MM.1S (cell line): Measurements from ENCODE around the gene RAB5A.

Experiments
- DNase-seq: peaks from one replicate; pipeline ENCODE4 v3.0.0-alpha.2; 2015
- H2AFZ ChIP-seq: fragments of 300-600 bp; sonication (generic); 2 replicates; pipeline ENCODE4 v1.6.0; 2016; ENCODE audit warnings: antibody characterized with exemption, low read length
- H3F3A ChIP-seq: fragments of 300-600 bp; sonication (generic); 2 replicates; pipeline ENCODE4 v1.6.1; 2016; ENCODE audit warnings: mild to moderate bottlenecking, antibody characterized with exemption, low read length, moderate library complexity, mixed read lengths; ENCODE audit not compliant: insufficient read depth
- H3K27ac ChIP-seq: fragments of 300-600 bp; sonication (generic); 2 replicates; pipeline ENCODE4 v1.5.1; 2016; ENCODE audit warnings: mild to moderate bottlenecking, low read length
- H3K27me3 ChIP-seq: fragments of 300-600 bp; sonication (generic); replicated peaks from 2 replicates; pipeline ENCODE4 v1.6.0; 2016; ENCODE audit warnings: low read length; ENCODE audit not compliant: insufficient read depth
- H3K36me3 ChIP-seq: fragments of 300-600 bp; sonication (generic); replicated peaks from 2 replicates; pipeline ENCODE4 v1.6.1; 2016; ENCODE audit warnings: mild to moderate bottlenecking, low read length, mixed read lengths; ENCODE audit not compliant: insufficient read depth
- H3K4me1 ChIP-seq: fragments of 300-600 bp; sonication (generic); 2 replicates; pipeline ENCODE4 v1.6.1; 2016; ENCODE audit warnings: low read length, mixed read lengths
- H3K4me2 ChIP-seq: fragments of 300-600 bp; sonication (generic); 2 replicates; pipeline ENCODE4 v1.6.0; 2016; ENCODE audit warnings: low read depth, low read length
- H3K4me3 ChIP-seq: fragments of 300-600 bp; sonication (generic); 2 replicates; pipeline ENCODE4 v1.5.1; 2016; ENCODE audit warnings: low read length, mixed read lengths
- H3K79me2 ChIP-seq: fragments of 300-600 bp; sonication (generic); 2 replicates; pipeline ENCODE4 v1.6.1; 2016; ENCODE audit warnings: mixed run types, low read length, mixed read lengths
- H3K9ac ChIP-seq: fragments of 300-600 bp; sonication (generic); 2 replicates; pipeline ENCODE4 v1.6.1; 2016; ENCODE audit warnings: low read length, mixed read lengths
- H3K9me2 ChIP-seq: fragments of 300-600 bp; sonication (generic); replicated peaks from 2 replicates; pipeline ENCODE4 v1.6.1; 2016; ENCODE audit warnings: mild to moderate bottlenecking, low read length, mixed read lengths; ENCODE audit not compliant: insufficient read depth
- H3K9me3 ChIP-seq: fragments of 300-600 bp; sonication (generic); replicated peaks from 2 replicates; pipeline ENCODE4 v1.6.1; 2016; ENCODE audit warnings: mild to moderate bottlenecking, low read length, mixed read lengths; ENCODE audit not compliant: insufficient read depth
- H4K20me1 ChIP-seq: fragments of 300-600 bp; sonication (generic); 2 replicates; pipeline ENCODE4 v1.6.1; 2016; ENCODE audit warnings: mild to moderate bottlenecking, low read length, moderate library complexity, mixed read lengths; ENCODE audit not compliant: insufficient read depth
- EZH2 ChIP-seq: fragments of 300-600 bp; sonication (generic); optimal IDR thresholded peaks from 2 replicates; pipeline ENCODE3; 2017; ENCODE audit warnings: low read depth, mild to moderate bottlenecking, antibody characterized with exemption, low read length, mixed read lengths
- EZH2phosphoT487 ChIP-seq: fragments of 300-600 bp; sonication (generic); IDR thresholded peaks from 2 replicates; pipeline ENCODE4 v1.6.1; 2018; ENCODE audit warnings: antibody characterized with exemption, low read length
- TF ChIP-seq, protein P1 (sequence below): fragments of 300-600 bp; sonication (generic); IDR thresholded peaks from 2 replicates; pipeline ENCODE4 v1.5.1; 2016; ENCODE audit warnings: antibody characterized with exemption, low read length, mixed read lengths

RAB5A gene

DNA sequence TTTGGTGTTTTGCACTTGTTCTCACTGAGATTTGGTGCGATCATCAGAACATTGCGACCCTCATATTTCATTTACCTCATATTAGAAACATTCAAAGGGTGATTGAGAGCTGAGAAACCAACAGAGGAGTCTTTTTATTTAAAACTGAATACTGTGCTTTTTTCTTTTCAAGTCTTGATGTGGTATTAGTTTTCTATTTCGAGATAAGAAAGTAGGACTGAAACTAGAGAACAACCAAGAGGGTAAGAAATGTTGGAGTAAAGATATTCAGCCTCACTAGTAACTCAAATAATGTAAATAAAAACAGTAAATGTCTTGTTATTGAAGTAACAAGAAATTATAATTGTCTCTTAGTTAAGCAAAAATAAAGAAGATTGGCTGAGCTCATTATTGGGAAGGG, 39.4 kb upstream of the RAB5A start:
- no peaks in the 10 kb centered on the region for H3K9me2 ChIP-seq
- H3K36me3 ChIP-seq, result no peaks in the 10 kb centered on the region
- no peaks in the 10 kb centered on the region for H3K9me3 ChIP-seq
- TF ChIP-seq EZH2phosphoT487, result no peak
- TF ChIP-seq, protein P1, sequence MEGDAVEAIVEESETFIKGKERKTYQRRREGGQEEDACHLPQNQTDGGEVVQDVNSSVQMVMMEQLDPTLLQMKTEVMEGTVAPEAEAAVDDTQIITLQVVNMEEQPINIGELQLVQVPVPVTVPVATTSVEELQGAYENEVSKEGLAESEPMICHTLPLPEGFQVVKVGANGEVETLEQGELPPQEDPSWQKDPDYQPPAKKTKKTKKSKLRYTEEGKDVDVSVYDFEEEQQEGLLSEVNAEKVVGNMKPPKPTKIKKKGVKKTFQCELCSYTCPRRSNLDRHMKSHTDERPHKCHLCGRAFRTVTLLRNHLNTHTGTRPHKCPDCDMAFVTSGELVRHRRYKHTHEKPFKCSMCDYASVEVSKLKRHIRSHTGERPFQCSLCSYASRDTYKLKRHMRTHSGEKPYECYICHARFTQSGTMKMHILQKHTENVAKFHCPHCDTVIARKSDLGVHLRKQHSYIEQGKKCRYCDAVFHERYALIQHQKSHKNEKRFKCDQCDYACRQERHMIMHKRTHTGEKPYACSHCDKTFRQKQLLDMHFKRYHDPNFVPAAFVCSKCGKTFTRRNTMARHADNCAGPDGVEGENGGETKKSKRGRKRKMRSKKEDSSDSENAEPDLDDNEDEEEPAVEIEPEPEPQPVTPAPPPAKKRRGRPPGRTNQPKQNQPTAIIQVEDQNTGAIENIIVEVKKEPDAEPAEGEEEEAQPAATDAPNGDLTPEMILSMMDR, result no peak
- no peak for TF ChIP-seq EZH2
- peak overlapping the region; percentile 22 for H2AFZ ChIP-seq
- H3K4me1 ChIP-seq, result peaks cover 14% of the 10 kb centered on the region
- no peaks in the 10 kb centered on the region for H4K20me1 ChIP-seq
- H3K27me3 ChIP-seq, result no peaks in the 10 kb centered on the region
- H3F3A ChIP-seq, result peaks cover 6% of the 10 kb centered on the region; the same call in 1 of the 2 replicates
- no peaks in the 10 kb centered on the region for H3K79me2 ChIP-seq
- DNase-seq, result peak; percentile 63
- peak overlapping the region; percentile 47 for H3K4me2 ChIP-seq
- peak overlapping the region; percentile 62; the same call in 1 of the 2 replicates for H3K27ac ChIP-seq
- H3K9ac ChIP-seq, result peak overlapping the region; percentile 19; the same call in 1 of the 2 replicates
- 0 out of 2 replicates have a peak overlapping the region, but pooled peaks have one; percentile 33 for H3K4me3 ChIP-seq

DNA sequence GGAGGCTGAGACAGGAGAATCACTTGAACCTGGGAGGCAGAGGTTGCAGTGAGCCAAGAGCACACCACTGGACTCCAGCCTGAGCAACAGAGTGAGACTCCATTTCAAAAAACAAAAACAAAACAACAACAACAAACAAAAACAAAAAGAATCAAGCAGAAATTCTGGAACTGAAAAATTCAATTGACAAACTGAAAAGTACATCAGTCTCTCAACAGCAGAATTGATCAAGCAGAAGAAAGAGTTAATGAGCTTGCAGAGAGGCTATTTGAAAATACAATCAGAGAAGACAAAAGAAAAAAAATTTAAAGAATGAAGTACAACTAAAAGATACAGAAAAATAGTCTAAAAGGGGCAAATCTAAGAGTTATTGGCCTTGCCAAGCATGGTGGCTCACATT, 35.4 kb upstream of the RAB5A start:
- no peaks in the 10 kb centered on the region for H3K79me2 ChIP-seq
- no peaks in the 10 kb centered on the region for H3K9me2 ChIP-seq
- no peak overlapping the region for H2AFZ ChIP-seq
- no peak overlapping the region for H3K27ac ChIP-seq
- no peak for TF ChIP-seq EZH2phosphoT487
- TF ChIP-seq, protein P1, result no peak
- TF ChIP-seq EZH2, result no peak
- H3K4me3 ChIP-seq, result no peak overlapping the region
- no peaks in the 10 kb centered on the region for H4K20me1 ChIP-seq
- peaks cover 6% of the 10 kb centered on the region; the same call in 1 of the 2 replicates for H3F3A ChIP-seq
- H3K36me3 ChIP-seq, result no peaks in the 10 kb centered on the region
- H3K4me1 ChIP-seq, result peaks cover 14% of the 10 kb centered on the region
- no peaks in the 10 kb centered on the region for H3K27me3 ChIP-seq
- no peak overlapping the region for H3K4me2 ChIP-seq
- no peak for DNase-seq
- H3K9ac ChIP-seq, result no peak overlapping the region
- no peaks in the 10 kb centered on the region for H3K9me3 ChIP-seq

DNA sequence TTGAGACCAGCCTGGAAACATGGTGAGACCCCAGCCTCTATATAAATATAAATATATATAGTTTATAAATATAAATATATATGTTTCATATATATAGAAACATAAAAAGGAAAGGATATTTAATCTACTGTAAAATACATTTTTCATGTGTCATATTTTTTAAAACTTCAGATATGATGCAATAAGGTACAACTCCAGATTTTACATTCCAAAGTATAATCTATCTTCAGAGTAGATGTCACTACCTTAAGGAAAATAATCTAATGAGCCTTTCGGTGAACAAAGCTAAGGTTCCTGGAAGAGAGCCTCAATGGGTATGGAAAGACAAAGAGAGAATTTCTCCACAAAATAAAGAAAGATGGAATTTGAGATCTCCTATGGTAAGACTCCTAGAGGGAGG, 29.7 kb upstream of the RAB5A start:
- Histone ChIP-seq H3F3A (no peaks in the 10 kb centered on the region), H3K4me3 (no peak overlapping the region), H3K27ac (no peak overlapping the region), H3K4me1 (no peaks in the 10 kb centered on the region), H3K9me2 (no peaks in the 10 kb centered on the region), H3K36me3 (no peaks in the 10 kb centered on the region), H4K20me1 (no peaks in the 10 kb centered on the region), H3K9ac (no peak overlapping the region), H2AFZ (no peak overlapping the region), H3K79me2 (no peaks in the 10 kb centered on the region), H3K9me3 (no peaks in the 10 kb centered on the region), H3K4me2 (no peak overlapping the region), H3K27me3 (no peaks in the 10 kb centered on the region)
- DNase-seq, result no peak
- TF ChIP-seq EZH2phosphoT487, result no peak
- no peak for TF ChIP-seq EZH2
- TF ChIP-seq, protein P1, result no peak
